ENCODE results near the gene TXLNG.

- TF ChIP-seq CTCF (conservative IDR thresholded peaks at IDR 0.05): no peak
- TF ChIP-seq EZH2 (IDR thresholded peaks at IDR 0.05; ENCODE audit: low read depth): no peak
These were observed 13.8 kb upstream of the TXLNG start for GRCh38 chrX:16772460-16772859.
